ENCODE measurements around the gene CDK11B.
"Not testable (repeated sequence)": the region's sequence is repeated elsewhere in the genome, so short reads cannot be mapped to it uniquely, and the experiment has no call there.

The CDK11B gene

DNA sequence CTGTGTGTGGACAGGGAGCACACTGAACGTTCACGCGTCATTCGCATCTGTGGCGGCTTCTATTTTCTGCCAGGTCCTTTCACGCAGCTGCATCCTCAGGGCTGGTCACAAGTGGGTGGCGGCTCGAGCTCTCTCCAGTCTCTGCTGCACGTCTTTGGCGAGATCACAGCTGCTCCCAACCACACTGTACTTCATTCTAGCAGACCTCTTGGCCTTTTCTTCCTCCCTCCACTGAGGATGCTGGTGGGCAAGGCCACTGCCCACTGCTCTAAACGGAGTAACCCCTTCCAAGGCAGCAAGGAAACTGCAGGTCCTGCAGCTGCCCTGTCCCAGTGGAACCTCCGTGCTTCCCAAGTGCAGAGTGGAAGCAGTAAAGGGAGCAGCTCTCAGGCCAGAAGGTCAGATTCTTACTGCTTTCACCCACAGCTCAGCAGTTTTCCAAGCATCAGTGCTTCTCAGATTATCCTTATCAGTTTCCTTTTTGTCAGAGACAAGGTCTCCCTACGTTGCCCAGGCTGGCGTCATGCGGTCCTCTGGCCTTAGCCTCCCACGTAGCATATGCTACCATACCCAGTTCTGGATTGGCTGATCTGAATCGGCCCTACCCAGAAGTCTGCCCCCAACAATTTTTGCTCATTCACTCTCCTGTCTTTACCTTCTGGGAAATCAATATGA, 11.1 kb downstream of the CDK11B start:
- DNase-seq: not testable (repeated sequence)

DNA sequence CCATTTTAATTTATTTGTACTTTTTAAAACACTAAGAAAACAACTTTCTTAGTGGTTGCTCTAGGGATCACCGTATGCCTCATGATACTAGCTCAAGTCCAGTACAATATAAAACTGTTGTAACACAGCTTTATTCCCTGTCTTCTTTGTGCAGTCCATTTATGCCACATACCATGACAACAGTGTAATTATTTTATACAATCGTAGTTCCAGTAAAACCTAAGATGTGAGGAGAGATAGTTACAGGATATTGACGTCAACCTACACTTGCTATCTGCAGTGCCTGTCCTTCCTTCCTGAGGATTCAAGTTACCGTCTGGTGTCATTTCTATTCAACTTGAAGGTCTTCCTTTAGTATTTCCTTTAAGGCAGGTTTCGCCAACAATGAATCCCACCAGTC, 12.5 kb downstream of the CDK11B start:
- DNase-seq: not testable (repeated sequence)

GRCh38 chr1:1640711-1641461, 17.9 kb downstream of the CDK11B start:
- DNase-seq: not testable (repeated sequence)

DNA sequence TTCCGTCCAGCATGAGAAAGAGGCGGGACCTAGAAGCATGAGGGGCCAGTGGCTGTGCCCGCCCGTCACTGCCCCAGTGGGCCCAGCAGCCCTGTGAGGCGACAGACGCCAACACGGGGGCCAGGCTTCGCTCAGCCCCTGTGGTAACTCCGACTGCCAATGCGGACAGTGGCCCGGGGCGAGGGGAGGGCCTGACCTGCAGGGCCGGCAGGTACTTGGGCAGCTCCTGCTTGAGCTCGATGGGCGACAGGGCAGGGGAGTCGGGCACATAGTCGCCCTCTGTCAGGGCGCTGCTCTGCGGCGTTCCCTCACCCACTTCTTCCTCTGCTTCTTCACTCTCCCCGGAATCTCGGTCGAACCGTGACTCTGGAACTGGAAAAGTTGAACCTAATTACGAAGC, 18.7 kb downstream of the CDK11B start:
- DNase-seq: not testable (repeated sequence)

DNA sequence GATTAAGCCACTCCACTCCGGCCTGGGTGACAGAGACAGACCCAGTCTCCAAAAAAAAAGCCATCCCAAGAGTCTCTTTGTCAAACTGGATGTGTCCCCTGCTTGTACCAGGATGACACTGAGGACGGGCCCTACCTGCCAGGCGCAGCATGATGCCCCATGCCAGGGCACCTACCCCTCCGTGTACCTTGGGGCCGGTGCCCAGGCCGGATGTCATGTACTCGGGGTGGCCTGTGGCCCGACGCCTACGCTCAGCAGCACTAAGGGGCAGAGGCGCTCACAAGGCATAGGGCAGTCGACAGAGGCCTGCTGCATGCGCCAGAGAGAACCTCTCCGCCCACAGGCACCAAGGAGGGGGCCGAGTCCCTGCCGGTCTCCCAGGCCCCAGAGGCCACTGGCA, 19.4 kb downstream of the CDK11B start:
- not testable (repeated sequence) for DNase-seq

DNA sequence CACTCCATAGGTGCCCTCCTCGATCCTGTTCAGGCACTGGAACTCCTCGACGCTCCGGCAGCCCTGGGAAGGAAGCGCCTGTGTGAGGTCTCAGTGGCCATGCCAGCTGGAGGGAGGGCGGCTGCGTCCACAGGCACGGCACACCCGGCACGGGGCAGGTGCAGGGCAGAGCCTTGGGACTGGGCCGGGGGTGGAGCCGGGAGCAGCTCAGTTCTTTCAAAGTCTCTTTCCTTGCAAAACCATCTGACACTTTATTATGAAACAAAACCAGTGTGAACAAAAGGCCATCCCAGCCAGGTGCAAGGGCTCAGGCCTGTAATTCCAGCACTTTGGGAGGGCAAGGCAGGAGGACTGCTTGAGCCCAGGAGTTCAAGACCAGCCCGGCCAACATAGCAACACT, 20.3 kb downstream of the CDK11B start:
- DNase-seq: not testable (repeated sequence)

DNA sequence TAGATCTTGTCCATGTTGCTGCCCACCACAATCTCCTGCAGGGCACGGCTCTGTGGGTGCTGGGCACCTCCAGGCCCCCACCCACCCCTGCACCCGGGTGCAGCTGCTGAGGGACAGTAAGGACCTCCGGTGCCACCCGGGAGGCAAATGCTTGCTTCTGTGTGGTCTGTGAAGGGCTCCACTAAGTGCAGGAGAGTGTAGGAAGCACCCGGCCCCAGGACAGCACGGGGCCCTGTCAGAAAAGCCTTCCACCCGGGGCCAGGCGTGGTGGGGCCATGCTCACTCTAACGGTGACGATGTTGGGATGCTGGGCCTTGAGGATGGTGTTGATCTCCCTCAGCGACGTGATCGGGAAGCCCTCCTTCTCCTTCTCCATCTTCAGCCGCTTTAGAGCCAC, 21.3 kb downstream of the CDK11B start:
- DNase-seq: not testable (repeated sequence)

- DNase-seq: not testable (repeated sequence)
Observed at GRCh38 chr1:1636621-1637478, 22.0 kb downstream of the CDK11B start.

DNA sequence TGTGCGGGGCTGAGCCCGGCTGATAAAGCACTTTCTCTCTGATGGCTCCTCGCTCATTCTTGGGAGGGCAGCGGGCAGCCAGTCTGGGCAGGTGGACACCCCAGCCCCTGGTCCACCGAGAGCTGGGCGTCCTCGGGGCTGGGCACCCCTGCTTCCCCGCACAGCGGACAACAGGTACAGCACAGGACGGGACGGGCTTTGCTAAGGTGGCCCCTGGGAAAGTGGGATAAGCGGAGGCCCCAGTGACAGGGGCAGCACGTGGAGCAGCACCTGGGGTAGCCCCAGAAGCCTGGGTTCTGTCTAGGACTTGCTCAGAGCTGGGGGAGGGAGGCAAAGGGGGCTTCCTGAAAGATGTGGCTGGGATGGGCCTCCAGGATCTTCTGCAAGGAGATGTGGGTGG, 24.2 kb downstream of the CDK11B start:
- DNase-seq: not testable (repeated sequence)

DNA sequence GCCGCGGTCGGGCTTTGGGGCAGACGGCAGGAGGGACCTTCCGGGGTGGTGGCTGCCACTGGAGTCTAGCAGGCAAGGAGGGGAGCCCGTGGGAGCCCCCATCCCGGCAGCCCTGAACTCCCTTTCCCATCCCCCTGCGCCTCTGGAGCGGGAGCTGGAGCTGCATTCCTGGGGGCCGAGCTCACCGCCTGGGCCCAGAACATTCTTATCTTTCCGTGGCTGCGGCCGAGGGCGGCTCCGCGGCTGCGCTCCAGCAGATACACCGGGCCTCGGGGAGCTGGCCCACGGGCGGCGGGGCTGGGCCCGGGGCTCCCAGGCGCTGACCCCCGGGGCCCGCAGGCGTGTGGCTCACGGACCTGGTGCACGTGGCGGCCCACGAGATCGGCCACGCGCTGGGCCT, 25.4 kb downstream of the CDK11B start:
- not testable (repeated sequence) for DNase-seq

DNA sequence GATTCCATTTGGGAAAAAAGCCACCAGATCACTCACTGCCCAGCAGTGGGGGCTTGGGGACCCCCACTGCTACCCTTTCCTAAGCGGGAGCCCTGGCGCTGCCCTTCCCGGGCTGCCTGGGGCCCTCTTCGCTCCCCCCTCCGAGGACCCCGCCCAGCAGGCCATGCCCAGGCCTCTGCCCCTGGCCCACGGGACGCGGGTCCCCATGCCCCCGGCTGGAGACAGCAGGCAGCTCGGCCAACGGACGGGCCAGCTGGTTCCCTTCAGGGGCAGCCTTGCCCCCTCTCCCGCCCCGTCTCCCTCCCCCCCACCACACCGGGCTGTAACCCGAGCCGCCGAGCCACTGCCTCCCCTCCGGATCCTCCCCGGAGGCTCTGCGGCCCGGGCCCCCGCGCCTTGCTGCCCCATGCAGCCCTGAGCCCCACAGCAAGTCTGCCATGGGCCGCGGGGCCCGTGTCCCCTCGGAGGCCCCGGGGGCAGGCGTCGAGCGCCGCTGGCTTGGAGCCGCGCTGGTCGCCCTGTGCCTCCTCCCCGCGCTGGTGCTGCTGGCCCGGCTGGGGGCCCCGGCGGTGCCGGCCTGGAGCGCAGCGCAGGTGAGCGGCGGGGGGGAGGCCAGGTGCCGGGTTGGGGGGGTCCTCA, 26.9 kb downstream of the CDK11B start, which contains the start of gene MMP23B:
Gene MMP23B (plus strand): TSS at position 392 of the 639 bp plus-strand sequence. CDS start 46 bp downstream, at position 438.
- no peak for DNase-seq

- DNase-seq: no peak
Observed at GRCh38 chr1:1630965-1631781, 27.6 kb downstream of the CDK11B start.

DNA sequence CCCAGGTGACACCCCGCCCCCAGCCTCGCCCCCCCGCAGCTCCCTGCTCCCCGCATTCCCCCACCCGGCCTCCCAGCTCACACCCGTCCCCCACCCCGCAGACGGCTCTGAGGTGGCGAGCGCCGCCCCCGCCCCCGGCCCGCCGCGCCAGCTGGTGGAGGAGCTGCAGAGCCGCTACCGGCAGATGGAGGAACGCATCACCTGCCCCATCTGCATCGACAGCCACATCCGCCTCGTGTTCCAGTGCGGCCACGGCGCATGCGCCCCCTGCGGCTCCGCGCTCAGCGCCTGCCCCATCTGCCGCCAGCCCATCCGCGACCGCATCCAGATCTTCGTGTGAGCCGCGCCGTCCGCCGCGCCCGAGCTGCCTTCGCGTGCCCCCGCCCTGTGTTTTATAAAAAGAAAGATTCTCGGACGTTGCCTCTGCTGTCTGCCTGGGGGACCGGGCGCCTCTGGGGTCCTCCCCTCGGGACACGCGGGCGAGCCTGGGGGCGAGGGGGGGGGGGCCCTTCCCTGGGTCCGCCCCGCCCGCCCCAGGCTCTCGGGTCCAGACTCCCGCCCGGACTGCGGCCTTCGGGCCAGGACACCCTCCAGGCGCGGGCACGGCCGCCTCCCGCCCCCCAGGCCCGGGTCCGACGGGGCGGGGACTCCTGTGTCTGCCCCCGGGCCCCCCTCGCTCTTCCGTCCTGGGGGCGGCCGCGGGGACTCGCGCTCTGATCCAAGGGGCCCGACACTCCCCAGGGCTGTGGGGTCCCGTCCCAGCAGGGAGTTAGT, 28.4 kb downstream of the CDK11B start:
- peak; percentile 85 to 89 for DNase-seq

- DNase-seq: peak; percentile 45 to 48
Observed at GRCh38 chr1:1629430-1630190, 29.2 kb downstream of the CDK11B start.

- peak; percentile 53 to 66 for DNase-seq
Observed at GRCh38 chr1:1628754-1629429, 29.9 kb downstream of the CDK11B start.

DNA sequence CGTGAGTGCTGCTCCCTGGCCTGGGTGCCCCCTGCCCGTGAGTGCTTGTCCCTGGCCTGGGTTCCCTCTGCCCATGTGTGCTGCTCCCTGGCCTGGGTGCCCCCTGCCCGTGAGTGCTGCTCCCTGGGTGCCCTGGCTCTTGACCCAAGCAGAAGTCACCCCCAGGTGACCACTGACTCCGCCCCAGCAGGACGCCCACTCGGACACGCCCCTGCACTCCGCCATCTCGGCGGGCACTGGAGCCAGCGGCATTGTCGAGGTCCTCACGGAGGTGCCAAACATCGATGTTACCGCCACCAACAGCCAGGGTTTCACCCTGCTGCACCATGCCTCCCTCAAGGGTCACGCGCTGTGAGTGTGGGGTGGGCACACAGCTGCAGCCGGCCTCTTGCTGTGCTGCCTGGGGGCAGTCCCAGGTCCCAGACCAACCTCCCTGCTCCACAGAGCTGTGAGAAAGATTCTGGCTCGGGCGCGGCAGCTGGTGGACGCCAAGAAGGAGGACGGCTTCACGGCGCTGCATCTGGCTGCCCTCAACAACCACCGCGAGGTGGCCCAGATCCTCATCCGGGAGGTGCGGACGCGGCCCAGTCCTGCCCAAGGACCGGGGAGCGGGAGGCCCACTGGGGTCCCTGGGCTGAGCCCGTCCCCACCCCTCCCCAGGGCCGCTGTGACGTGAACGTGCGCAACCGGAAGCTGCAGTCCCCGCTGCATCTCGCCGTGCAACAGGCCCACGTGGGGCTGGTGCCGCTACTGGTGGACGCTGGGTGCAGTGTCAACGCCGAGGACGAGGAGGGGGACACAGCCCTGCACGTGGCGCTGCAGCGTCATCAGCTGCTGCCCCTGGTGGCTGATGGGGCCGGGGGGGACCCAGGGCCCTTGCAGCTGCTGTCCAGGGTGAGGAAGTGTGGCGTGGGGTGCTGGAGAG, 30.7 kb downstream of the CDK11B start:
- no peak for DNase-seq

GRCh38 chr1:1627261-1627828, 31.5 kb downstream of the CDK11B start:
- no peak for DNase-seq
